Activated CD4-positive, alpha-beta T cell treated with anti-CD3 and anti-CD28 coated beads for 48 hours (primary cell): ENCODE measurements around the gene TTC4.
"Not testable (repeated sequence)": the region's sequence is repeated elsewhere in the genome, so short reads cannot be mapped to it uniquely, and the experiment has no call there.

Experiments
- DNase-seq: peaks from one replicate; pipeline ENCODE4 v3.0.0-alpha.2; 2020

Gene TTC4

GRCh38 chr1:54751426-54751825 lies 35.8 kb downstream of the TTC4 start:
- DNase-seq: no peak

- no peak for DNase-seq
Observed at GRCh38 chr1:54754045-54754444, 38.4 kb downstream of the TTC4 start.

- no peak for DNase-seq
Observed at GRCh38 chr1:54754486-54755285, 39.0 kb downstream of the TTC4 start.

GRCh38 chr1:54757833-54758232 lies 42.2 kb downstream of the TTC4 start:
- no peak for DNase-seq

- DNase-seq: no peak
Observed at GRCh38 chr1:54758678-54759348, 43.2 kb downstream of the TTC4 start.

- peak; percentile 28 for DNase-seq
Observed at GRCh38 chr1:54763816-54764132, 48.1 kb downstream of the TTC4 start.

GRCh38 chr1:54764133-54764921 lies 48.7 kb downstream of the TTC4 start, which contains the start of gene PARS2:
TSS of gene PARS2 (minus strand) at chr1:54764523. CDS start at chr1:54759161, 5,362 bp downstream.
- DNase-seq: peak; percentile 98

- DNase-seq: no peak
Observed at GRCh38 chr1:54764922-54765561, 49.4 kb downstream of the TTC4 start.

GRCh38 chr1:54766726-54767125 lies 51.1 kb downstream of the TTC4 start:
- DNase-seq: no peak

- DNase-seq: no peak
Observed at GRCh38 chr1:54767526-54767925, 51.9 kb downstream of the TTC4 start.

GRCh38 chr1:54768093-54768492 lies 52.4 kb downstream of the TTC4 start:
- peak; percentile 18 for DNase-seq

GRCh38 chr1:54772951-54773350 lies 57.3 kb downstream of the TTC4 start:
- no peak for DNase-seq

GRCh38 chr1:54774820-54775498 lies 59.3 kb downstream of the TTC4 start:
- peak; percentile 30 for DNase-seq

- not testable (repeated sequence) for DNase-seq
Observed at GRCh38 chr1:54775828-54776721, 60.4 kb downstream of the TTC4 start.

GRCh38 chr1:54777011-54777410 lies 61.4 kb downstream of the TTC4 start:
- DNase-seq: no peak

- no peak for DNase-seq
Observed at GRCh38 chr1:54777431-54777830, 61.8 kb downstream of the TTC4 start.

- DNase-seq: no peak
Observed at GRCh38 chr1:54781023-54781723, 65.5 kb downstream of the TTC4 start.

GRCh38 chr1:54782156-54782555 lies 66.5 kb downstream of the TTC4 start:
- DNase-seq: no peak

- DNase-seq: no peak
Observed at GRCh38 chr1:54782588-54782987, 66.9 kb downstream of the TTC4 start.

GRCh38 chr1:54784066-54784465 lies 68.4 kb downstream of the TTC4 start:
- no peak for DNase-seq

GRCh38 chr1:54786778-54787177 lies 71.1 kb downstream of the TTC4 start:
- DNase-seq: no peak
